Loucy (cell line): ENCODE data around the gene TELO2.

Source experiments
- H2AFZ ChIP-seq: fragments of 200-600 bp; sonication (generic); 2 replicates; pipeline ENCODE4 v1.6.0; 2016; ENCODE audit warnings: antibody characterized with exemption, mild to moderate bottlenecking, low read length, moderate library complexity
- H3F3A ChIP-seq: fragments of 200-600 bp; 2 replicates; pipeline ENCODE4 v1.6.0; 2016; ENCODE audit warnings: antibody characterized with exemption, low read depth, mild to moderate bottlenecking
- H3K27me3 ChIP-seq: fragments of 200-600 bp; sonication (generic); 2 replicates; pipeline ENCODE4 v1.6.1; 2014; ENCODE audit warnings: low read length, mild to moderate bottlenecking; ENCODE audit not compliant: insufficient read depth, poor library complexity, severe bottlenecking
- H3K36me3 ChIP-seq: fragments of 200-600 bp; sonication (generic); 2 replicates; pipeline ENCODE4 v1.6.1; 2016; ENCODE audit warnings: low read length; ENCODE audit not compliant: insufficient read depth
- H3K4me1 ChIP-seq: fragments of 200-600 bp; sonication (generic); 2 replicates; pipeline ENCODE4 v1.5.1; 2014; ENCODE audit warnings: low read length, mild to moderate bottlenecking; ENCODE audit not compliant: insufficient read depth, poor library complexity, severe bottlenecking
- H3K4me2 ChIP-seq: fragments of 200-600 bp; sonication (generic); 2 replicates; pipeline ENCODE4 v1.6.0; 2014; ENCODE audit warnings: antibody characterized with exemption, low read length, low read depth, mild to moderate bottlenecking; ENCODE audit not compliant: poor library complexity, severe bottlenecking
- H3K4me3 ChIP-seq: fragments of 200-600 bp; sonication (generic); 2 replicates; pipeline ENCODE4 v1.5.1; 2014; ENCODE audit warnings: low read length, mild to moderate bottlenecking, mixed read lengths; ENCODE audit not compliant: poor library complexity, severe bottlenecking
- H3K79me2 ChIP-seq: fragments of 200-600 bp; sonication (generic); 2 replicates; pipeline ENCODE4 v1.6.1; 2014; ENCODE audit warnings: low read length; ENCODE audit not compliant: insufficient read depth
- H3K9ac ChIP-seq: fragments of 200-600 bp; sonication (generic); 2 replicates; pipeline ENCODE4 v1.6.0; 2014; ENCODE audit warnings: mild to moderate bottlenecking, low read depth, low read length, moderate library complexity; ENCODE audit not compliant: poor library complexity, severe bottlenecking
- H3K9me2 ChIP-seq: fragments of 200-600 bp; sonication (generic); replicated peaks from 2 replicates; pipeline ENCODE4 v1.6.1; 2016; ENCODE audit warnings: low read depth, low read length, mixed read lengths
- H3K9me3 ChIP-seq: fragments of 200-600 bp; sonication (generic); 2 replicates; pipeline ENCODE4 v1.6.1; 2014; ENCODE audit warnings: mild to moderate bottlenecking, antibody characterized with exemption, low read length, low read depth; ENCODE audit not compliant: insufficient read depth
- H4K20me1 ChIP-seq: fragments of 200-600 bp; sonication (generic); 2 replicates; pipeline ENCODE4 v1.6.0; 2014; ENCODE audit warnings: antibody characterized with exemption, low read length, mild to moderate bottlenecking; ENCODE audit not compliant: insufficient read depth, poor library complexity, severe bottlenecking
- EZH2phosphoT487 ChIP-seq: fragments of 200-600 bp; IDR thresholded peaks from 2 replicates; pipeline ENCODE4 v1.6.1; 2018; ENCODE audit warnings: antibody characterized with exemption, mild to moderate bottlenecking, moderate library complexity, borderline replicate concordance
- TF ChIP-seq, protein P1 (sequence below): fragments of 200-600 bp; sonication (generic); conservative IDR thresholded peaks from 2 replicates; pipeline ENCODE4 v1.5.1; 2014; ENCODE audit warnings: mild to moderate bottlenecking, antibody characterized with exemption, low read length

The TELO2 gene

GRCh38 chr16:1553946-1554825 is 61.0 kb downstream of the TELO2 start:
- TF ChIP-seq EZH2phosphoT487, result no peak
- TF ChIP-seq, protein P1, sequence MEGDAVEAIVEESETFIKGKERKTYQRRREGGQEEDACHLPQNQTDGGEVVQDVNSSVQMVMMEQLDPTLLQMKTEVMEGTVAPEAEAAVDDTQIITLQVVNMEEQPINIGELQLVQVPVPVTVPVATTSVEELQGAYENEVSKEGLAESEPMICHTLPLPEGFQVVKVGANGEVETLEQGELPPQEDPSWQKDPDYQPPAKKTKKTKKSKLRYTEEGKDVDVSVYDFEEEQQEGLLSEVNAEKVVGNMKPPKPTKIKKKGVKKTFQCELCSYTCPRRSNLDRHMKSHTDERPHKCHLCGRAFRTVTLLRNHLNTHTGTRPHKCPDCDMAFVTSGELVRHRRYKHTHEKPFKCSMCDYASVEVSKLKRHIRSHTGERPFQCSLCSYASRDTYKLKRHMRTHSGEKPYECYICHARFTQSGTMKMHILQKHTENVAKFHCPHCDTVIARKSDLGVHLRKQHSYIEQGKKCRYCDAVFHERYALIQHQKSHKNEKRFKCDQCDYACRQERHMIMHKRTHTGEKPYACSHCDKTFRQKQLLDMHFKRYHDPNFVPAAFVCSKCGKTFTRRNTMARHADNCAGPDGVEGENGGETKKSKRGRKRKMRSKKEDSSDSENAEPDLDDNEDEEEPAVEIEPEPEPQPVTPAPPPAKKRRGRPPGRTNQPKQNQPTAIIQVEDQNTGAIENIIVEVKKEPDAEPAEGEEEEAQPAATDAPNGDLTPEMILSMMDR, result no peak
- Histone ChIP-seq H3K9me2 (no peaks in the 10 kb centered on the region), H3K4me1 (peaks cover 2% of the 10 kb centered on the region), H3K4me3 (no peak overlapping the region), H3K27me3 (no peaks in the 10 kb centered on the region), H3F3A (no peaks in the 10 kb centered on the region), H3K9me3 (no peaks in the 10 kb centered on the region), H3K36me3 (no peaks in the 10 kb centered on the region), H2AFZ (no peak overlapping the region), H4K20me1 (no peaks in the 10 kb centered on the region), H3K4me2 (no peak overlapping the region), H3K9ac (no peak overlapping the region), H3K79me2 (no peaks in the 10 kb centered on the region)

DNA sequence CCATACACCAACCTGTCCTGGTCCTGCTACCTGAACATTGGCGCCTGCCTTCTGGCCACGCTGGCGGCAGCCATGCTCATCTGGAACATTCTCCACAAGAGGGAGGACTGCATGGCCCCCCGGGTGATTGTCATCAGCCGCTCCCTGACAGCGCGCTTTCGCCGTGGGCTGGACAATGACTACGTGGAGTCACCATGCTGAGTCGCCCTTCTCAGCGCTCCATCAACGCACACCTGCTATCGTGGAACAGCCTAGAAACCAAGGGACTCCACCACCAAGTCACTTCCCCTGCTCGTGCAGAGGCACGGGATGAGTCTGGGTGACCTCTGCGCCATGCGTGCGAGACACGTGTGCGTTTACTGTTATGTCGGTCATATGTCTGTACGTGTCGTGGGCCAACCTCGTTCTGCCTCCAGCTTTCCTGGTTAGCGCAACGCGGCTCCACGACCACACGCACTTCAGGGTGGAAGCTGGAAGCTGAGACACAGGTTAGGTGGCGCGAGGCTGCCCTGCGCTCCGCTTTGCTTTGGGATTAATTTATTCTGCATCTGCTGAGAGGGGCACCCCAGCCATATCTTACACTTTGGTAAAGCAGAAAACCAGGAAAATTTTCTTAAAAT is 61.8 kb downstream of the TELO2 start:
- no peaks in the 10 kb centered on the region for H3F3A ChIP-seq
- no peaks in the 10 kb centered on the region for H3K9me3 ChIP-seq
- H3K36me3 ChIP-seq, result no peaks in the 10 kb centered on the region
- H3K9ac ChIP-seq, result no peak overlapping the region
- no peaks in the 10 kb centered on the region for H4K20me1 ChIP-seq
- no peak overlapping the region for H2AFZ ChIP-seq
- H3K4me1 ChIP-seq, result peaks cover 9% of the 10 kb centered on the region
- no peaks in the 10 kb centered on the region for H3K27me3 ChIP-seq
- H3K4me3 ChIP-seq, result no peak overlapping the region
- TF ChIP-seq, protein P1, result no peak
- no peak for TF ChIP-seq EZH2phosphoT487
- no peak overlapping the region for H3K4me2 ChIP-seq
- H3K9me2 ChIP-seq, result no peaks in the 10 kb centered on the region
- no peaks in the 10 kb centered on the region for H3K79me2 ChIP-seq

DNA sequence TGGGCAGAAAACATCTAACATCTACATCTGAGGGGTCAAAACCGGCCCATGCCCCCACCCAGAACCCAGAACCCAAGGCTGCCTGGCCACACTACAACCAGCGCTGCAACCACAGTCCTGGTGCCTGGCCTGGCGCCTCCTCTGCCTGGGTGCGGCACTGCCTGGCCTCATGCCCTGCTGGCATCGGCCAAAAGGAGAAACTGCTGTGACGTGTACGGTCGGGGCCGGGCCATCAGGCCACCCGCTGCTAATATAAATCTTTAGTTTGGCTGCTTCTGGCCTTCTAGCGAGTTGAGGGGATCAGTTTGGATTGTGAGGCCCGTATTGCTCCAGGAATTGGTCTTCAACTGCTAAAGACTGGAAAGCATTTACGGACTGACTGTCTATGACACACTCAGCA is 63.1 kb downstream of the TELO2 start:
- no peaks in the 10 kb centered on the region for H3K79me2 ChIP-seq
- H3K9me3 ChIP-seq, result no peaks in the 10 kb centered on the region
- peaks cover 10% of the 10 kb centered on the region for H3K4me1 ChIP-seq
- no peaks in the 10 kb centered on the region for H3K9me2 ChIP-seq
- H4K20me1 ChIP-seq, result no peaks in the 10 kb centered on the region
- H3F3A ChIP-seq, result no peaks in the 10 kb centered on the region
- no peaks in the 10 kb centered on the region for H3K27me3 ChIP-seq
- no peaks in the 10 kb centered on the region for H3K36me3 ChIP-seq
- H3K4me3 ChIP-seq, result no peak overlapping the region
- no peak for TF ChIP-seq EZH2phosphoT487
- TF ChIP-seq, protein P1, result no peak
- H3K4me2 ChIP-seq, result no peak overlapping the region
- H2AFZ ChIP-seq, result no peak overlapping the region
- no peak overlapping the region for H3K9ac ChIP-seq
